Islet precursor cell (in vitro differentiated cells): ENCODE results near the gene GPR156.
"Not testable (repeated sequence)": the region's sequence is repeated elsewhere in the genome, so short reads cannot be mapped to it uniquely, and the experiment has no call there.

ENCODE experiments used
- DNase-seq: peaks from one replicate; pipeline ENCODE4 v3.0.0-alpha.2; 2018

The GPR156 gene

DNA sequence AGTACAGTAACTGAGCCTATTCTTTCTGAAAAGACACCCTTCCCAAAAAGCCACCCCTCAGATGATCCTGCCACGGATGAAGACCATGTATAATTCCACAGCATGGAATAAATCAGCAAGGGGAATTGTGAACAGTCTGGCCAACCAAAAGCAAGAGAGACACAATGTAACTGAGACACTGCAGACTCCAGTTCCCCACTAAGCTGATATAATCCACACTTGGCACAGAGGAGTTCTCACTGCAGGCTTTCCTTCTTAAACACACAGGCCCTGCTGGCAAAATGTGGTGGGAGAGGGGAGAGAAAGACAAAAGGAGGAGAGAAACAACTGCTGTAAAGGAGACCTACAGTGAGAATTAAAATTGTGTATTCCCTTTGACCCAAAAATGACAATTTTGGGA, 12.7 kb downstream of the GPR156 start:
- DNase-seq, result no peak

DNA sequence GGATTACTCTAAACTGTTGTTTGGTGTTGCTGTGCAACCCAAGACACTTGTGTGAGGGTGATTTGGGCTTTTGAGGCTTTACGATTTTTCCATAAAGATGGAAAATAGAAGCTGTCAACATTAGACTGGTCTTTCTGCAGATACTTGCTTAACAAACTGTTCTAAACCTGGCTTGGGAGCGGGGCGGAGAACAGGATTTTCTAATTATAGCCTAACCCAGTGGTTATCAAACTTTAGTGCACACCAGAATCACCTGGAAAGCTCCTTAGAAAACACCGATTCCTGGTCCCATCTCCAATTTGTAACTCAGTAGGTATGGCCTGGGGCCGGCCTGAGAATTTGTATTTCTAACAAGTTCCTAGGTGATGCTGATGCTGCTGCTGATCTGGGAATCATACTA, 19.0 kb downstream of the GPR156 start:
- DNase-seq, result no peak

DNA sequence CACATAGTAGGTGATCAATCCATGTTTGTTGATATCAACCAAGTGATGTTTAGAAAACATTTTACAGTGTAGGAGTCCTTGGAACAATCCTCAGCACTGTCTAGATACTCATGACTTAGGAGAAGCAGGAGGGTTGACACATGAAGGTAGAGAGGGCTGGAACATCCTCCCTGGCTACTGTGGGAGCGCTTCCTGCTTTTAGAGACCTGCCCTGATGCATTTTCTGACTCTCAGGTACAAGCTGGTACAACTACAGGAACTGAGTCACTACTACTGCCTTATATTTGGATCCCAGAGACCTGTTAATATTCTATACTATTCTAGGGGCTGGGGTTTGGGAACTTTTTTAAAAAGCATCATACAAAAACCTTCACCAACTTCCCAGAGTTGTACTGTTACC, 20.1 kb downstream of the GPR156 start:
- DNase-seq, result no peak

DNA sequence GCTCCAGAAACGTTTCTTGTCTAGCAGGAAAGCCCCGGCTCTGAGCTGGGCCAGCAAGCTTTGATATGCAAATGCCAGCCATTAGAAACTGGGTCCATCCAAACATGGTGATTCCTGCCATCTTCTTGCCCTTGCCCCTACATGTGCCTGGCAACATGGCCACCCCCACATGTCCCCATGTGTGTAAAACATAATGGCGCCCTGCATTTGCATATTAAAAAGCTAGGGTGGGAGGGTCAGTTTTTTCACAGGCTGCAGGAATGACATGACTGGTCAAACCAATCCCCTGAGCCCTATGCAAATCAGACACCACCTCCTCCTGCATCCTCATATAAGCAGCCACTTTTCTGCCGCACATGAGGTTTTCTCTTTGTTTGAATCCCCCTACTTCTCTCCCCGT, 21.2 kb downstream of the GPR156 start:
- DNase-seq, result no peak

DNA sequence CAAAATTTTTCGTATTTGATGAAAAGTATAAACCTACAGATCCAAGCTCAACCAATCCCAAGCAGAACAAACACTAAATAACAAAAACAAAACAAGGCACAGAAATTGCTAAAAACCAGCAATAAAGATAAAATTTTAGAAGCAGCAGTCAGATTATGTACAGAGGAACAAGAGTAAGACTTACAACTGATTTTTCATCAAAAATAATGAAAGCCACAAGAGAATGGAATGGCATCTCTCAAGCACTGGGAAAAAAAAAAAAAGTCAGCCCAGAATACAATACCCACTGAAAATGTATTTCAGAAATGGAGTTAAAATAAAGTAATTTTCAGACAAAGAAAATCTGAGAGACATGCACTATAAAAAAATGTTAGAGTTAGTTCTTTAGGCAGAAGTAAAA, 27.0 kb downstream of the GPR156 start:
- no peak for DNase-seq

DNA sequence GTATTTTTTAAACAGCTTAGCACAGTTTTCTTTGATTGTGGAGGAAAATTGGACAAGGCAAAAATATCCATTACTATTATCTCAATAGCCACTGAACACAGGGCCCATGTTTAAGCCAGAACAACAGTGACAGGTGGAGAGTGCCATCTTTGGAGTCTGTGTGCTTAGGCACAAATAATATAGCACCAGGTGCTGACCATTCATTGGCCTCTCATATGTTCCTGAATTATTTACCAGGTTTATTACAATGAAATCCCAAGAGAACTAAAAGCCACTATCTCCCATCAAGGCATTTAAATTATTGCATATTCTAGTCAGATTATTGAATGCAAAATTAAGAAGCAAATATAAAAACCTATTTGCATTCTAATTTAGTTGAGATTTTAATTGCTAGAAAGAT, 39.6 kb downstream of the GPR156 start:
- DNase-seq, result no peak

DNA sequence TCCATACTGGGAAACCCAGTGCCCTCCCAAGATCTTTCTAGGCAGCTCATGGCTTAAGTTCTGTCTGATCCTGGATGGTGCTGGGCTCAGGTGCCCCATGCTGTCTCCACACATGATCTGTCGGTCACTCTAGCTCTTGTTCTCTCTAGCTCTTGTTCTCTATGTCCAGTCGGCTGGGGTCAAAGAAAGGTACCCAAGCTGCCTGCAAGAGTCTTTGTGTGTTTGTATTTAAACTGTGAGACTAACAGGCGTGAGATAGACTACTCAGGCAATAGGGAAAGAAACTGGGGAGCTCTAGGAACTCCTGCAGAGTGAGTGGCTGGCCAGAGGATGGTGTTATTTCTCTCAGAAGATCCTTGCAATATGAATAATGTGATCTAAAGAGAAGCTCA, 40.2 kb downstream of the GPR156 start:
- DNase-seq, result no peak

DNA sequence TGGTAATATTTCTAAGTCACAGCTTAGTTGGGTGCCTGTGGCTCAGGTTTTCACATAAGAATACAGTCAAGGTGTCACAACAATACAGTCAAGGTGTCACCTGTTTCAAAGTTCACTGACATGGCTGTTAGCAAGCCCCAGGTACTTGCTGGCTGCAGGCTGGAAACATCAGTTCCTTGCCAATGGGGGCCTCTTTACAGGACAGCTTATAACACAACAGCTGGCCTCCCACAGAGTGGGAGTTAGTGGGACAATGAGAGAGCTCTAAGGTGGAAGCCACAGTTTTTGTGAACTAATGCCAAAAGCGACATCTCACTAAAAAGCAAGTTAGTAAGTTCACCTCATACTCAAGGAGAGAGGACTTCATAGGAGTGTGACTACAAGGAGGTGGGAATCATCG, 45.4 kb downstream of the GPR156 start:
- no peak for DNase-seq

DNA sequence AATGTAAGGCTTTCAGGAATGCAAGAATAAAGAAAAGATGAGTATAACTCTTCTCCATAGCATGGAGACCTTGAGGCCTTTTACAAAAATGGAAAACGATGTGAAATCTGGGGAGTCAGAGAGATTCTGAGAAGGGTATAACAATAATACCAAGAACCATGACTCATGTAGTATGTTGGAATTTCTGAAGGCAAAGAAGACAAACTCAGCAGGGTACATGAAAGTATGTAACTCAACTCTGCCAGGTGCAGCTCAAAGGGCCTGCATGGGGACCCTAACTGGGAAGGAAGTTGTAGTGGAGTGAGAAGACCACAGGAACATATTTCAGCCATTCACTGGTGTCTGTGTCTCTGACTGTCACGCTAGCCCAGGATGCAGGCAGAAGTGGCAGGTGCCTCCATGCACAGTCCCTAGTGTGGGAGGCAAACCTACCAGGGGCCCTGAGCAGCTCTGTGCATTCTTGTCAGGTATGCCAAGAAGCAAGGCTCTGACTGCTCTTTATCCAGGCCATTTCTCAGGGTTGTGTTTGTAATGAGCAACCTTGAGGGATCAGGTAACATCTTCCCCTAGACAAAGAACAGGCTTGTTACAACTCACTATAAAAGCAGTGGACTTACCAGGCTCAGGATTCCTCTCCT, 57.2 kb downstream of the GPR156 start:
- DNase-seq, result peak; percentile 86

DNA sequence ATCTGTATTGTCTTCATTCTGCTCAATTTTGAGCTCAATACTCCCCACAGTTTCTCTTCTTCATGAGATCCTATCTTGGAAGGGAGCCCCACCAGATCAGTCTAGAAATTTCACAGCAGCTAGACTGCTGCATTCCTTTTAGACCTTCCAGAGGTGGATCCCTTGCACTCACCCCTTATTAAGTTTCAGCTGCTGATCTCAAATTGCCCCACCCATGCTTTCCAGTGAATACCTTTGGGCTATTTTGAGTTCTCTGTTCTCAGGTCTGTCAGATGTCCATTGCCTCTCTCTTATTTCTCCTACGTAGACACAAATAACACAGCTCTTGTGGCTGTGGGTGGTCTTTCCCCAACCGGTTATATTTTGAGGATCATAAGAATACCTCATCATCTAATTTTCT, 60.8 kb downstream of the GPR156 start:
- DNase-seq, result peak; percentile 73

DNA sequence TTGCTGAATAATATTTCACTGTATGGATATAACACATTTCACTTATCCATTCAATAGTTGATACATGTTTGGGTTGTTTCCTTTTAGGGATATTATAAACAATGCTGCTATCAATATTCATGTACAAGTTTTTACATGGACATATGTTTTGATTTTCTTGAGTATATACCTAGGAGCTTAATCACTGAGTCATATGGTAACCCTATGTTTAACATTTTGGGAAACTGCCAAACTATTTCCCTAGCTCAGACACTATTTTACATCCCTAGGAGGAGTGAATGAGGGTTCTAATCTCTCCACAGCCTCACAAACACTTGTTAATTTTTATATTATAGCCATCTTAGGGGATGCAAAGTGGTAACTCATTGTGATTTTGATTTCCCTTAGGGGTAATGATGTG, 66.0 kb downstream of the GPR156 start:
- no peak for DNase-seq

DNA sequence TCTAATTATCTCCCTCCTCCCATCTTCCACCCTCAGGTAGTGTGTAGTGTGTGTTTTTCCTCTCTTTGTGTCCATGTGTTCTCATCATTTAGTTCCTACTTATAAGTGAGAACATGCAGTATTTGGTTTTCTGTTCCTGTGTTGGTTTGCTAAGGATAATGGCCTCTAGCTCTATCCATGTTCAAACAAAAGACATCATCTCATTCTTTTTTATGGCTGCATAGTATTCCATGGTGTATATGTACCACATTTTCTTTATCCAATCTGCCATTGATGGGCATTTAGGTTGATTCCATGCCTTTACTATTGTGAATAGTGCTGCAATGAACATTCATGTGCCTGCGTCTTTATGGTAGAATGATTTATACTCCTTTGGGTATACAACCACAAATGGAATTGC, 68.4 kb downstream of the GPR156 start:
- not testable (repeated sequence) for DNase-seq

DNA sequence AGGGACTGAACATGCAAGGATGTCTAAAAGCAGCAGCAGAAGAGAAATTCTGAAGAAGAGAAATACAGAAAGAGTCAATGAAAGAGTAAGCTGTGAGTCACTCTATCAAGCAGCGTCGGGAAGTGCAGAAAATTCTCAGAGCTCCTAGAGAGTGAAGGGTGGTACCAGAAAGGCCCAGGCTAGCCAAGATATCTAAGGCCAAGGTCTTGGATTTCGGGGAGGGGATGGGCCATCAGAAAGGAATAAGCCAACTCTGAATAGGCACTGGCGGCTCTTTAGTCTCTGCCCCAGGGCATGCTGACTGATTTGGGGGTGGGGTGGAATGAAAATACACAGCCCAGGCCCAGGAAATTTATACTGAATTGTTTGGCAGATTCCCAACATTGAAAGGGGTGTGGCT, 70.8 kb downstream of the GPR156 start:
- no peak for DNase-seq

DNA sequence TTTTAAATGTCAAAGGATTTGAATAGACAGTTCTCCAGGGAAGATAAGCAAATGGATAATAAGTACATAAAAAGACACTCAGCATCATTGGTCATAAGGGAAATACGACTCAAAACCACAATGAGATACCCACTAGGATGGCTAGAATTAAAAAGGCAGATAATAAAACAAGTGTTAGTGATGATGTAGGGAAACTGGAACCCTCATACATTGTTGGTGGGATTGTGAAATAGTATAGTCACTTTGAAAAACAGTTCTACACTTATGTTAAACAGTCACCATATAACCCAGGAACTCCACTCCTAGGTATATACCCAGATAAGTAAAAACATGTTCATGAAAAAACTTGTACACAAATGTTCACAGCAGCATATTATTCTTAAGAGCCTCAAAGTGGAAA, 72.5 kb downstream of the GPR156 start:
- DNase-seq, result no peak

DNA sequence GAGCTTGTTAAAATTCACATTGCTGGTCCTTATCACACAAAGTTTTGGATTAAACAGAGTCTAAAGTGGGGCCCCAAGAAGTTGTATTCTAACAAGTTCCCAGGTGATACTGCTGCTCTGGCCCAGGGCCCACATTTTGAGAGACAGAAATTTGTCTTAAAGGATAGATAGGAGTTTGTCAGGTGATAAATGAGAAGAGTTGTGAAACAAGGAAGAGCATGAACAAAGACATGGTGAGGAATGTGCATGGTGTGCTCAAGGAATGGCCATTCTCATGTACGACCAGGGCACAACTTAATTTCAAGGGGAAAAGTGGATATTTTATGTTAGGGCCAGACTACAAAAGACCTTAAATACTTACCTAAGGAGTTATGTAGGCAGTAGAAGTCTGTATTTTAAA, 75.6 kb downstream of the GPR156 start:
- DNase-seq, result no peak

DNA sequence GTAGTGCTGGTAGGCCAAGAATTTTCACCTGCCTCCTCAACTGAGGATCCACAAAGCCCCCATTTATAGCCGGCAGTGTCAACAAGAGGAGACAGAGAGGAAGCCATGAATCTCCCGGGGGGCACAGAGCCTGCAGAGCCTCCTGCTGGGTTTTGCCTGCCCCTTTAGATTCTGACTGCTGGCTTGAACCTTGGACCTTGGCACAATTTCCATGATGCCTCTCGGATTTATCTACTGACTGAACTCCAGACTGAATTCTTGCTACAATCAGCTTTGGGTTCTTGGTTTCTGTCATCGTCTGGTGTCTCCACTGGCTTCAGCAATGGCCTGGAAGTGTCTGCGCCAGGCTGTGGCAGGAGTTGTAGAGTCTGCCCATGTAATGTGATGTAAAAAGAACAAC, 80.7 kb downstream of the GPR156 start:
- DNase-seq, result no peak

DNA sequence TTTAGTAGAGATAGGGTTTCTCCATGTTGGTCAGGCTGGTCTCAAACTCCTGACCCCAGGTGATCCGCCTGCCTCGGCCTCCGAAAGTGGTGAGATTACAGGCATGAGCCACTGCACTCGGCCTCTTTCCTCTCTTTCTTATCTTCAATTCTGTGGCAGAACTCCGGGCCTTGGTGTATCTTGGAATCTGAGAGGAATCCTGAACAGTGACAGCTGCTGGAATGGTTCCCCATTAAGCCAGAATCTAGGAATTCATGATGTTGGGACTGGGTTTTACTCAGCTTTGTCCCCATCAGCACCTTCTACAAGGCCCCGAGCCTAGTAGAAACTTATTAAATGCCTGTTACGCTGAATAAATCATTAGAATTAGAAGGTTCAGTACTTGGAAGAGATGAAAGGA, 81.4 kb downstream of the GPR156 start:
- DNase-seq, result no peak

DNA sequence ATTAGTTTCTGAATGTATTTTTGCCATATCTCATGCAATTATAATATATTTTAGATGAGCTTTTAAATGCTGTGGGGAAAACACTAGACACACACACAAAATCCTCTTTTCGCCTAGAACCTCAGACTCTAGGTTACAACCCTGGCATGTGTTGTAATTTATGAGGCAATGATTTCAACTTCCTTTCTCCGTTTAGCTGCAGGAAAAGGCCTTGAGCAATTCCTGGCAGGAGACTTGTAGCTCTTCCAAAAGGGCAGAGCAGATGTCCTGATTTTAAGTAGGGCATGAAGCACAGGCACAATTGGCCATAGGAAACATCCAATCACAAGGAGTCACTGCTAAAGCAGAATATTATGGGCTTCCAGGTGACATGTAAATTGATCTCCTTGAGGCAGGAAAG, 82.0 kb downstream of the GPR156 start:
- DNase-seq, result no peak

DNA sequence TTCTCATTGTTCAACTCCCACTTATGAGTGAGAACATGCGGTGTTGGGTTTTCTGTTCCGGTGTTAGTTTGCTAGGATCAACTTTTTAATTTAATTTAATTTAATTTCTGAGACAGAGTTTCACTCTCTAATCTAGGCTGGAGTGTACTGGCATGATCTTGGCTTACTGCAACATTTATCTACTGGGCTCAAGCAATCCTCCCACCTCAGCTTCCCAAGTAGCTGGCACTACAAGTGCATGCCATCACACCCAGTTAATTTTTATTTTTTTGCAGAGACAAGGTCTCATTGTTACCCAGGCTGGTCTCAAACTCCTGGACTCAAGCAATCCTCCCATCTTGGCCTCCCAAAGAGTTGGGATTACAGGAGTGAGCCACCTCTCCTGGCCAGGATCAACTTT, 82.7 kb downstream of the GPR156 start:
- no peak for DNase-seq

DNA sequence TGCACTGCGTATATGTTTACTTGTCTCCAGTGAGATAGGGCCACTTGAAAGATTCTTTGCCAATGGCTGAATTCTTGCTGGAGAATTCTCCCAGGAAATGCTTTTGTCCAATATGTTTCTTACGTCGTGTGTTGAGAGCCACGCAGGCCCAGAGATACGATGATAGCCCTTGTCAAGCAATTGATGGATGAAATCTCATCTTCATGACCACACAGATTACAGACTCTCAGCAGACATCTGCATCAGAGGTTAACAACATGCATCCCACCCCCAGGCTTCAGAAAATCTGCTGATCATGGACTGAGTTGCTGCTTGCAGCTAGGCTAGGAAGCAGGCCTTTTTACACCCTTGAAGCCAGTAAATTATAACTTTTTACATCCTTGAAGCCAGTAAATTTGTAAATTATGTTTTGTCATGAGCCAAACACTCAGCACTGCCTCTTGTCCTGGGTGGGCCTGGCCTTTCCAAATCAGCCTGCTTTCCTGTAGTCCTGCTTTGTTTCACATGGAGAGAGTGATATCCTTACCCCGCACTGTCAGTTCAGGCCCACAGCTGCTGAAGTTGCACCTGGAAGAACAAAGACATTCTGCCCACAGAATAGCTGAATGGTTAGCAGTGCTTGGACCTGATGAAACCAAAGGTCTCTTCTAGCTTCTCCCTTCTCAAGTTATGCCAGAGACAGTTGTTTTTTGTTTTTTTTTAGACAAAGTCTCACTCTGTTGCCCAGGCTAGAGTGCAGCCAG, 84.4 kb downstream of the GPR156 start:
- DNase-seq, result no peak

DNA sequence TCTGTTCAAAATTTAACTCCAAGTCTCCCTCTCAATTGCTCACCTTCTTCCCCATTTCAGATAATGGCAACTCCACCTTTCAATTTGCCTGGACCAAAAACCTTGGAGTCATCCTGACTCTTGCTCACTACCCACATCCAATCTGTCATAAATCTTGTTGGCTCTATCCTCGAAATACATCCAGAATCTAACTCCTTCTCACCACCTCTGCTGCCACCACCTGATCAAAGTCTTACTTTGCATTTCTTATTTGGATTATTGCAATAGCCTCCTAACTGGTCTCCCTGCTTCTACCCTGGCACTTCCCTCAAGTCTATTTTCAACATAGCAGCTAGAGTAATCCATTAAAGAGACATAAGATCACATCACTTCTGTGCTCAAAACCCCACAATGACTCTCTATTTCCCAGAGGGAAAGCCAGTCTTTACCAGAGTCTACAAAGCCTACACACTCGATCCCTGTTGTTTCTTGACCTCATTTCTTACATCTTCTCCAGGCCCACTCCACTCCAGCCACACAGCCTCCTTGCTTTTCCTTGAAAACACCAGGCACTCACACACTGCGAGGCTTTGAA, 86.6 kb downstream of the GPR156 start:
- DNase-seq, result no peak

DNA sequence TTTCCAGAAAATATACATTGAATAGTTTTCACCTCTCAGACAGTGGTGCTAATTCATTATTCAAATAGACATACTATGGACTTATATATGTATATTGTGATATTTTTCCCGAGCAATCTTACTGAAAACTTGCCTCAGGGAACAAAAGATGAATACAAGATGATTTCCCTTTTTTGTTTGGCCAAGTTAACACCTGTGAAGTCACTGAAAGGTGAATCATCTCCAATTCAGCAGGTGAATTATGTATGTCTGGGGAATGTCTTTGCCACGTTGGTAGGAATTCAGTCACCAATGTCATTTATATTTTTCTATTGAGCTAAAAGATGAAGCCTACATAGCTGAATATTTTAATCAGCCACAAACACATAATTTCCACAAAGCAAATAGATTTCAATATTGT, 88.2 kb downstream of the GPR156 start:
- no peak for DNase-seq

DNA sequence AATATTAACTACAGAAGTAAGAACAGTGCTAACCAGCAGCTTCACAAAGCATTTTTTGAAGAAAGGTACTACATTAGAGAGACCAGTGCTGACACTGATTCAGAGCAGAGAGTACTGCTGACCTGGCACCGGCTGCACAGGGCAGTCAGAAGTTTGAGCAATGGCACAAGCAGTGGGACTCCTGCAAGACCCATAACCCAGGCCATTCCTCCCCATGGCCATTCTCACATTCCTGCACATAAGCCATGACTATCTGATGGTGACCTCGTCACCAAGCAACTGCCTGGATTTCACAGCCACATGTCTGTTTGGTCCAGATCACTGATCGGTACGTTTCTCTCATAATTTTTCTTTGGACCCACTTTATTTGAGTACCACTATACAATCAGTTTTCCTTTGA, 88.7 kb downstream of the GPR156 start:
- DNase-seq, result peak; percentile 73

DNA sequence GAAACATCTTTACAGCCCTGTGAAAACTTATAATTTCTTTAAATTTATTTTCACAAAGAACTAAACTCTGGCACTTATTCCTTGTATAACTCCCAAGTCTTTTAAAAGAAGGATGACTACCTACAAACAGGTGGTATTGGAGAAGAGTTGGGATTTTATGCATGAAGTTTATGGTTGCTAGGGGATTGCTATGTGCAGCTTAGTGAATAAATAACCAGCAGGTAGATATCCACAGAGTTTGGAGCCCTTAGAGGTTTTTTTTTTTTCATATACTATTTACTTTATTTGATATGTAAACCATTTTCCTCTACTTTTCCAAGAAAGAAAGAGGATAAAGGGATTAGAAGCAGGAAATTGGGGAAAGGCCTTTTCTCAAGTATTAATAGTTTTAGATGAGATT, 91.5 kb downstream of the GPR156 start:
- DNase-seq, result no peak

DNA sequence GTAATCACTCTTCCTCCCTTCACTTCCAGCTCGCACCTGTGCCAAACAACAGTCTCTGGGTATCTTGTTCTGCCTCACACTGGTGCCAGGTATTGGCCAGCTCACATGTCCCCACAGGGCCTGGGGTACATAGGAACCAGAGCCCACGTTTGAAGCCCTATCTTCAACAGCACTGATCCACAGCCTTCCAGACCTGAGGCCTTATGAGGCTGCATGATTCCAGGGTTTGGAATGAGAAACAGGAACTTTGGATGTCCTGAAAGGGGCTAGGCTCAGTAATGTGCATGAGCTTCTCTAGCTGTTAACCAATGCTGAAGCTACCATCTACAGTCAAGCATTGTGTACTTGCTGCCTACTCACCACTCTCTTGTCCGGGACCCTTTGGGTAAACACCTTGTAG, 92.4 kb downstream of the GPR156 start:
- no peak for DNase-seq
